Adrenal gland (tissue), 5 donors: Measurements from ENCODE around the gene CAMK1D.

Experiments used
- POLR2A ChIP-seq, 2 donors: fragments of 450-650 bp; IDR thresholded peaks; one replicate each; pipeline ENCODE4 v1.6.1; 2017; ENCODE audit warnings: antibody characterized with exemption in 2 of 2, mild to moderate bottlenecking in 2 of 2, moderate library complexity in 1 of 2
- TF ChIP-seq, protein P1 (sequence below), 6 experiments: fragments of 450-650 bp in 4 of 6; fragments of 200-600 bp in 2 of 6; sonication (generic) in 1 of 6; IDR thresholded peaks; 1 replicate in 5 of 6; 2 replicates in 1 of 6; pipeline versions ENCODE4 v1.5.1 to v1.8.0; 2016 to 2021; ENCODE audit warnings: antibody characterized with exemption in 6 of 6, mild to moderate bottlenecking in 2 of 6, moderate library complexity in 1 of 6
- donor health status: DM: no; HTN: no; CAD: no.

GRCh38 chr10:12481924-12482323, 132.6 kb downstream of the CAMK1D start:
- TF ChIP-seq POLR2A (IDR thresholded peaks at IDR 0.05), result no peak
- TF ChIP-seq, protein P1, sequence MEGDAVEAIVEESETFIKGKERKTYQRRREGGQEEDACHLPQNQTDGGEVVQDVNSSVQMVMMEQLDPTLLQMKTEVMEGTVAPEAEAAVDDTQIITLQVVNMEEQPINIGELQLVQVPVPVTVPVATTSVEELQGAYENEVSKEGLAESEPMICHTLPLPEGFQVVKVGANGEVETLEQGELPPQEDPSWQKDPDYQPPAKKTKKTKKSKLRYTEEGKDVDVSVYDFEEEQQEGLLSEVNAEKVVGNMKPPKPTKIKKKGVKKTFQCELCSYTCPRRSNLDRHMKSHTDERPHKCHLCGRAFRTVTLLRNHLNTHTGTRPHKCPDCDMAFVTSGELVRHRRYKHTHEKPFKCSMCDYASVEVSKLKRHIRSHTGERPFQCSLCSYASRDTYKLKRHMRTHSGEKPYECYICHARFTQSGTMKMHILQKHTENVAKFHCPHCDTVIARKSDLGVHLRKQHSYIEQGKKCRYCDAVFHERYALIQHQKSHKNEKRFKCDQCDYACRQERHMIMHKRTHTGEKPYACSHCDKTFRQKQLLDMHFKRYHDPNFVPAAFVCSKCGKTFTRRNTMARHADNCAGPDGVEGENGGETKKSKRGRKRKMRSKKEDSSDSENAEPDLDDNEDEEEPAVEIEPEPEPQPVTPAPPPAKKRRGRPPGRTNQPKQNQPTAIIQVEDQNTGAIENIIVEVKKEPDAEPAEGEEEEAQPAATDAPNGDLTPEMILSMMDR (IDR thresholded peaks at IDR 0.05), result no peak
